HL-60 (cell line): ENCODE results near the gene CCER1.

Experiments
- DNase-seq, 2 experiments: peaks; one replicate each; pipeline ENCODE4 v3.0.0-alpha.2; 2010 to 2020; ENCODE audit warnings: low read depth in 1 of 2, low spot score in 1 of 2
- H3K27ac ChIP-seq: fragments of 250-450 bp; sonication (Bioruptor Pico); replicated peaks from 2 replicates; pipeline ENCODE4 v1.5.1; 2020; ENCODE audit warnings: mild to moderate bottlenecking, moderate library complexity
- H3K27me3 ChIP-seq: fragments of 250-450 bp; sonication (Bioruptor Pico); 2 replicates; pipeline ENCODE4 v1.5.1; 2021; ENCODE audit warnings: mild to moderate bottlenecking, moderate library complexity; ENCODE audit not compliant: insufficient read depth, poor library complexity, severe bottlenecking
- H3K4me3 ChIP-seq: replicated peaks from 2 replicates; pipeline ENCODE4 v1.5.1; 2011; ENCODE audit warnings: mild to moderate bottlenecking, control low read depth, low read length; ENCODE audit not compliant: insufficient read depth
- CTCF ChIP-seq: IDR thresholded peaks from one replicate; pipeline ENCODE4 v1.5.1; 2011; ENCODE audit warnings: low read length, control low read depth, inconsistent platforms; ENCODE audit not compliant: insufficient read depth
- GABPA ChIP-seq: IDR thresholded peaks from 2 replicates; pipeline ENCODE4 v1.6.1; 2012; ENCODE audit warnings: low read depth
- POLR2AphosphoS5 ChIP-seq: IDR thresholded peaks from 2 replicates; pipeline ENCODE4 v1.6.1; 2012; ENCODE audit warnings: low read depth
- SPI1 ChIP-seq: IDR thresholded peaks from 2 replicates; pipeline ENCODE4 v1.6.1; 2012; ENCODE audit warnings: low read depth, mild to moderate bottlenecking, borderline replicate concordance
- TF ChIP-seq, protein P1 (sequence below): IDR thresholded peaks from 2 replicates; pipeline ENCODE4 v1.6.1; 2012; ENCODE audit warnings: low read depth; ENCODE audit not compliant: insufficient replicate concordance

Gene CCER1

DNA sequence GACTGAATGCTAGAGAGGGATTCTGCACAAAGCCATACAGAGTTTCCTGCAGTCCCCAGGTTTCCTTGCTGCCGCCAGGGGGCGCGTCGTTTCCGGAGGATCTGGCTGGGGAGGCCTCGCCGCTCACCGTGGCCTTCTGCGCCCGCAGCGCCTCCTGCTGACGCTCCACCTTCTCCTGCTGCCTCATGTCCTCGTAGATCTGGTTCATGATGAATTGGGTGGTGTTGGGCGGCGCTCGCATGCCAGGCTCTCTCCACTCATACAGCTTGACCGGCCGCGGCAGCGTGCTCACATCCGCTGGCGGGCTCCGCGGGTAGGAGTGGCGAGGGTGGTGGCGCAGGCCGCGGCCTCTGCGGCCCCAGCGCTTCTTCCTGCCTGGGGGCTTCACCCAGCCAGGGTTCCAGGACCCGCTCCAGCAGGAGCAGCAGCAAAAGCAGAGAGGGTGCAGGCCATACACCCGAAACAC, 987 bp downstream of the CCER1 start:
- Histone ChIP-seq H3K27ac (no peak overlapping the region), H3K4me3 (no peak overlapping the region), H3K27me3 (no peaks in the 10 kb centered on the region)
- TF ChIP-seq, protein P1, sequence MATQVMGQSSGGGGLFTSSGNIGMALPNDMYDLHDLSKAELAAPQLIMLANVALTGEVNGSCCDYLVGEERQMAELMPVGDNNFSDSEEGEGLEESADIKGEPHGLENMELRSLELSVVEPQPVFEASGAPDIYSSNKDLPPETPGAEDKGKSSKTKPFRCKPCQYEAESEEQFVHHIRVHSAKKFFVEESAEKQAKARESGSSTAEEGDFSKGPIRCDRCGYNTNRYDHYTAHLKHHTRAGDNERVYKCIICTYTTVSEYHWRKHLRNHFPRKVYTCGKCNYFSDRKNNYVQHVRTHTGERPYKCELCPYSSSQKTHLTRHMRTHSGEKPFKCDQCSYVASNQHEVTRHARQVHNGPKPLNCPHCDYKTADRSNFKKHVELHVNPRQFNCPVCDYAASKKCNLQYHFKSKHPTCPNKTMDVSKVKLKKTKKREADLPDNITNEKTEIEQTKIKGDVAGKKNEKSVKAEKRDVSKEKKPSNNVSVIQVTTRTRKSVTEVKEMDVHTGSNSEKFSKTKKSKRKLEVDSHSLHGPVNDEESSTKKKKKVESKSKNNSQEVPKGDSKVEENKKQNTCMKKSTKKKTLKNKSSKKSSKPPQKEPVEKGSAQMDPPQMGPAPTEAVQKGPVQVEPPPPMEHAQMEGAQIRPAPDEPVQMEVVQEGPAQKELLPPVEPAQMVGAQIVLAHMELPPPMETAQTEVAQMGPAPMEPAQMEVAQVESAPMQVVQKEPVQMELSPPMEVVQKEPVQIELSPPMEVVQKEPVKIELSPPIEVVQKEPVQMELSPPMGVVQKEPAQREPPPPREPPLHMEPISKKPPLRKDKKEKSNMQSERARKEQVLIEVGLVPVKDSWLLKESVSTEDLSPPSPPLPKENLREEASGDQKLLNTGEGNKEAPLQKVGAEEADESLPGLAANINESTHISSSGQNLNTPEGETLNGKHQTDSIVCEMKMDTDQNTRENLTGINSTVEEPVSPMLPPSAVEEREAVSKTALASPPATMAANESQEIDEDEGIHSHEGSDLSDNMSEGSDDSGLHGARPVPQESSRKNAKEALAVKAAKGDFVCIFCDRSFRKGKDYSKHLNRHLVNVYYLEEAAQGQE, result no peak
- TF ChIP-seq GABPA (no peak), SPI1 (no peak), POLR2AphosphoS5 (no peak), CTCF (no peak)
- no peak for DNase-seq

DNA sequence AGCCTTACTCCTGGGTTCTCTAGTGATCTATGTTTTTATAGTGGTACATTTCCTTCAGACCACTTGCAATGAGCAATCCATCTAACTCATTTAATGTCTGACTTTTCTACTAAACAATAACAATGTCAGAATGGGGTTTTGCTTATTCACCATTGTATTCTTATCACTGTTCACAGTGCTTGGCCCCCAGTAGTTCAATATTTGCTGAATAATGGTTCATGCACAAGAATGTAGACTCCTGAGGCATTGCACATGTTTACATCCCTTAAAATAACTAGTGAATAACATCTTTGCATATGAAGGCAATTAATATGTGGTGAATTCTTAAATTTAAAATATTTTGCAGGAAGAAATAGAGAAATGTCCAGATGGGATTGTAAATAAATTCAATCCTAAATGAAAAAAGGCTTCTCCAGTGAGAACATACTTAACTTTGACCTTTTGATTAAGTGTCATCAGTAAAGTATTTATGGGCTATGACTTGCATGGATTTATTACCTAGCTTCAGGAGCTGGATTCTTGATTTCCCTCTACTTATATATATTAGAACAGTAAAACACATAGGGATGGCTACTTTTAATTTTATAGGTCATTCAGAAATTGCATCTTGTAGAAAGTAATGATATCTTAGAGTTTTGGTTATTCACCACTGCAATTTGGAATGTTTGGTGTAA, 3.4 kb downstream of the CCER1 start:
- no peak for DNase-seq
- no peak overlapping the region for H3K4me3 ChIP-seq
- no peaks in the 10 kb centered on the region for H3K27me3 ChIP-seq
- no peak overlapping the region for H3K27ac ChIP-seq
- TF ChIP-seq GABPA (no peak), POLR2AphosphoS5 (no peak), CTCF (no peak), SPI1 (no peak)
- TF ChIP-seq, protein P1, result no peak

DNA sequence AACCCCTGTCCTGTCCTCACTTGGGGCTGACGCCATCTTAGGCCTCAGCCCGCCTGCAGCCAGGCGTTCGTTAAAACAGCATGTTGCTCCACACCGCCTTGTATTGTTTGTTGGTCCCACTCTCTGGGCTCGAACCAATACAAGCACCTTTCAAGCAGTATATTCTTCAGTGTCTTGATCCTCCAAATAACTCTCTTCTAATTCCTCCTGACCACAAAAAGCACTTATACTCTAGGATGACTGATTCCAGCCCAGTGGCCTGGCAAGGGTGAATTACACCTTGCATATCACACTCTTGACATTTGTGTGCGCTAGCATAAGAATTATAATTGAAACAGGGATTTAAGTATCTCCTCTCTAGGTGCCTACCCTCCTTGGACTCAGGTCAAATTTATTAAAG, 7.1 kb downstream of the CCER1 start:
- DNase-seq, result no peak
- no peak overlapping the region for H3K27ac ChIP-seq
- TF ChIP-seq GABPA (no peak), POLR2AphosphoS5 (no peak), CTCF (no peak), SPI1 (no peak)
- TF ChIP-seq, protein P1, result no peak
- no peaks in the 10 kb centered on the region for H3K27me3 ChIP-seq
- H3K4me3 ChIP-seq, result no peak overlapping the region
